NCI-H128 (cell line): ENCODE measurements around the gene TMBIM4.

Source experiments
- DNase-seq: peaks from one replicate; lab custom pipeline; 2025; ENCODE audit not compliant: unreplicated experiment; lab: John Stamatoyannopoulos, UW

The TMBIM4 gene

GRCh38 chr12:66142826-66143225, 27.0 kb downstream of the TMBIM4 start:
- DNase-seq: no peak

- no peak for DNase-seq
Measured at GRCh38 chr12:66141299-66141698, 28.5 kb downstream of the TMBIM4 start.

GRCh38 chr12:66140731-66141130, 29.1 kb downstream of the TMBIM4 start:
- no peak for DNase-seq

GRCh38 chr12:66139328-66139727, 30.5 kb downstream of the TMBIM4 start:
- DNase-seq: no peak

DNA sequence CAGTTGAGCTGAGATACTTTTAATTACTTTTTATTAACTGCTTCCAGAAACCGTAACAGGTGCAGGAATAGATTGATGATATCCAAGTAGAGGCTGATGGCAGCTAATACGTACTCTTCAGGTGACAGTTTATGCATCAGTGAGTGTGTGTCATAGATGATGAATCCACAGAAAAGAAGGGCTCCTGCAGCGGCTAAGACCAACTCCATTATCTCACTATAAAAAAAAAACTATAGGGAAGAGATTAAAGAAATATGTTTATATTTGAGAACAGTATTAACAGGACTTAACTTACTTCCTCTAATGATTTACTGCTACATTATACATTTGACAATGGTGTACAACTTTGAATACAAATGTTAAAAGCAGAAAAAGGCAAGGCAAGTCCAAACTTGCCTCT, 31.9 kb downstream of the TMBIM4 start:
- DNase-seq: peak; percentile 33

- no peak for DNase-seq
Measured at GRCh38 chr12:66132408-66132807, 37.4 kb downstream of the TMBIM4 start.

GRCh38 chr12:66131067-66131688, 38.6 kb downstream of the TMBIM4 start:
- DNase-seq: no peak

GRCh38 chr12:66130267-66131066, 39.3 kb downstream of the TMBIM4 start, which contains the start of gene LLPH:
LLPH (minus strand) TSS chr12:66130750; CDS start chr12:66129106, 1,644 bp downstream.
- DNase-seq: peak; percentile 86

GRCh38 chr12:66129934-66130266, 39.9 kb downstream of the TMBIM4 start:
- no peak for DNase-seq

DNA sequence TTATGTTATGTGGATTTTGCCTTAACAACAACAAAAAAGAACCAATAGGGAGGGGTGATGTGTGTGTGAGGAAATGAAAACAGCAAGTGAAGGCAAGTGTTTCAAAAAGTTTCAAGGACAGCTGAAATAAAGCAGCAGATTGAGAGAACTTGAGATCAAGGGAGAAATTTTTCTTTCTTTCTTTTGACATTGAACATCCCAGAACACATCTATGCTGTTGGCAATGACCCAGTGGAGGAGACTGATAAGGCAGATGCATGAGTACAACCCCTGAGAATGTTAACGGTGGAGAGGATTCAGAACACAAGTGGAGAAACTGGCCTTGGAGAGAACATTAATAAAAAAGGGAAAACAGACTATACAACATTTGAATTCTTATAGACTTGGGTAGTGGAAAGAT, 42.1 kb downstream of the TMBIM4 start:
- no peak for DNase-seq

GRCh38 chr12:66120477-66120876, 49.3 kb downstream of the TMBIM4 start:
- no peak for DNase-seq

- DNase-seq: no peak
Measured at GRCh38 chr12:66119870-66120241, 49.9 kb downstream of the TMBIM4 start.

DNA sequence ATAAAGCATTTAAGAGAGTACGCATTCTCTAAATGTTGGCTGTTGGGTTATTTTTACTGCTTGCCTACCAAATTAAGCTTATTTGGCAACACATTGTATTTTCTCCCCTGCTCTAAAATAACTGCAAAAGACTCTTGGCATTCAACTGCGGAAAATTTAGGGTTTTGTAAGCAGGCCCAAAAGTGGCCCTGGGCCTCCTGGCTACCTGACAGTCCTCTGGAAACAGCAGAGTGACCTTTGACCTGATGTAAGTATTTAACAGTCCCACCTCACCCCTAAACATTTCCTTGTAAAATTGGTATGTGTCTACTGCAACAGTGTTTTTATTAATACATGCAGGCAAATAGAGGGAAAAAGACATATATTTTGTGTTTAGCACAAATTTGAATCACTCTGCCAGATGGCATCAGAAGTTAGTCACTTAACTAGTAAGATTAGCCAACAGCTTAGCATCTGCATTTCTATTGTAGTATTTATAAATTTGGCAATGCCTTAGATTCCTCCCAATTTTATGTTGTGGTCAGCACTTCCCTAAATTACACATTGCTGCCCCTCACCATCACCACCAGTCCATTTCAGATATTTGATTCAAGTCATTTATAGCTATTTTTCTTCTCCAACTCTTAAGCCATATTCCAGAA, 50.4 kb downstream of the TMBIM4 start:
- no peak for DNase-seq

- no peak for DNase-seq
Measured at GRCh38 chr12:66118240-66118891, 51.4 kb downstream of the TMBIM4 start.

GRCh38 chr12:66117242-66117641, 52.6 kb downstream of the TMBIM4 start:
- no peak for DNase-seq

DNA sequence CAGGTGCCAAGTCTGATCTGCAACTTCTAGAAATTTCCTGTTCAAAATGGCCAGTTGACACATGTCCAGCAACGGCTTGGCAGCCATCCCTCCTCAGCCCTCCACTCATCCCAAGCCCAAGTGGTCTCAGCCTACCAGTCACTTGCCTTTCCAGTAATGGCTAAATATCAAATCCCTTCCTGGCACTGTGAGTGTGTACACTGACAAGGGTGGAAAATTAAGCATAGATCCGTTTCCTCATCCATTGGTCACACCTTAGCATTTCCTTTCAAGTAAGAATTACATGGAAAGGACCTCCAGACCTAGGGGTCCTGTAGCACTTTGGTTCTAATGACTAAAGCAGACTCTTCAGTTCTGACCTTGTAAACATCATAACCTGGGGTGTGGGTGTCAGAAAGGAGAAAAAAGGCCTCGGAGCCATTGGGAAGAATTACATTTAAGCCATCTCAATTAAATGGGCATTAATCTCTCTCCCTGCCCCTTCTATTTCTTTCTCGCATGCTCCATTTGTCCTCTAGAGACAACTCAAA, 54.7 kb downstream of the TMBIM4 start:
- no peak for DNase-seq

DNA sequence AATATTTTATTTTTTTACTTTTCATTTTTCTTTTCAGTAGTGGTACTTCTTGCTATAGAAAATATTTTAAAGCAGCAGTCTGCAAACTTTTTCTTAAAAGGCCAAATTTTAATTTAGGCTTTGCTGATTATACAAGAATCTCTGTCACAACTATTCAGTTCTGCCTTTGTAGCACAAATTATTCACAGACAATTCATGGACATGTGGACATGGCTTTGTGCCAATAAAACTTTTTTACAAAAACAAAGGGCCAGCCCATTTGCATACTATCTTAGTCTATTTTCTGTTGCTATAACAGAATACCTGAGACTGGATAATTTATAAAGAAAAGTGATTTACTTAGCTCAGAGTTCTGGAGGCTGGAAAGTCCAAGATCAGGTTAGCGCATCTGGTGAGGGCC, 56.3 kb downstream of the TMBIM4 start:
- no peak for DNase-seq

GRCh38 chr12:66111605-66112004, 58.2 kb downstream of the TMBIM4 start:
- DNase-seq: no peak

DNA sequence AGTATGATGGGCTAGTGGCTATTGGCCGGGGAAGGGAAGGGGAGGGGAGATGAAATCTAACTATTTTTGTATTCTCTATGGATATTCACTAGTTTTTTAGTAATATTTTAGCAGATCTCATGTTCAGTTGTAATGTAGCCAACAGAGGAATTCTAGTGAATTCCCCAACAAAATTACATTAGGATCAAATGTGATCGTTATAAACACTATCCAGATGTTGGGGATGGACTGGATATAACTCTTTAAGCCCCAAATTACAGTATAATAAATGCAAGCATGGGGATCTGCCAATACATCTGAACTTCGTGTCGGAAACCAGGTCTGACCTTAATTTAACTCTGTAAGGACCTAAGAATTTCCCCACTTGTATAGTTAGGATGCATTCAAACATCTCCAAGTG, 60.7 kb downstream of the TMBIM4 start:
- DNase-seq: no peak

DNA sequence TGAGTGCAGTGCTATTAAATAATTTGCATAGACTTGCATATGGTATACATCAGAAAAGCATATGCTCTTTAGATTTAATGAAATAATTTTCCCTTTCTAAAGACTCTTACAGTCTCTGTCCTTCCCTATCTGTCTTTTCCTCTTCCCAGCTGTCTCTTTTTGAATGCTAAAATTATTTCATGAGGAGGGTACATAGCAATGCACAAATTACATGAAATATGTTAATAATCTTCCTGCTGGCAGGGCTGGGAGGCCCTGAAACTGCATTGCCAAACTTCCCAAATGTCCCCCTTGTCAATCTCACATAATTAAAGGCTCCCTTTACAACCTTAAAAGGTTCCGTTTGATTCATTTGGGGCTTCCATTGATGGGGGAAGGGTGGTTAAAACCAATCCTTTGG, 61.4 kb downstream of the TMBIM4 start:
- DNase-seq: no peak

- peak; percentile 83 for DNase-seq
Measured at GRCh38 chr12:66107451-66107915, 62.3 kb downstream of the TMBIM4 start.
